DND-41 (cell line): Measurements from ENCODE around the gene SH3BP1.

Experiments
- EZH2 ChIP-seq: IDR thresholded peaks from 3 replicates; pipeline ENCODE4 v1.6.1; 2012; ENCODE audit warnings: borderline replicate concordance, low read depth, mild to moderate bottlenecking, moderate library complexity, low read length, inconsistent platforms; ENCODE audit not compliant: severe bottlenecking
- TF ChIP-seq, protein P1 (sequence below): IDR thresholded peaks from 2 replicates; pipeline ENCODE4 v1.5.1; 2012; ENCODE audit warnings: borderline replicate concordance, low read length, moderate library complexity, mild to moderate bottlenecking; ENCODE audit not compliant: poor library complexity, severe bottlenecking; ENCODE audit errors: extremely low read depth

DNA sequence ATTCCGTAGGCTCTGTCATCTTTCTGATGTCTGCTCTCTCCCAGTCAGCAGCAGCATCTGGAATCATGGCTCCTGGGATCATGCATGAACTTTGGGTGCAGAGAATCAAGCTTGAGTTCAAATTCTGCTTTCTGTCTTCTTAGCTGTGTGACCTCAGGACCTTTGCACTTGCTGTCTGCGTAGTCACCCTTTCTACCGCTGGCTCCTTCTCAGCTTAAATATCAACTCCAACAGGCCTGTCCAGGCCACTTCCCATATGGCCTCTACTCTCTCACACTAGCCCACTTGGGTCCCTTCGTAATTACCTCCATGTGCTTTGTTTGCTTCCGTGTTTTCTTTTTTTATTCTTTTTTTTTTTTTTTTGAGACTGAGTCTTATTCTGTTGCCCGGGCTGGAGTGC, 35.4 kb upstream of the SH3BP1 start:
- TF ChIP-seq, protein P1, sequence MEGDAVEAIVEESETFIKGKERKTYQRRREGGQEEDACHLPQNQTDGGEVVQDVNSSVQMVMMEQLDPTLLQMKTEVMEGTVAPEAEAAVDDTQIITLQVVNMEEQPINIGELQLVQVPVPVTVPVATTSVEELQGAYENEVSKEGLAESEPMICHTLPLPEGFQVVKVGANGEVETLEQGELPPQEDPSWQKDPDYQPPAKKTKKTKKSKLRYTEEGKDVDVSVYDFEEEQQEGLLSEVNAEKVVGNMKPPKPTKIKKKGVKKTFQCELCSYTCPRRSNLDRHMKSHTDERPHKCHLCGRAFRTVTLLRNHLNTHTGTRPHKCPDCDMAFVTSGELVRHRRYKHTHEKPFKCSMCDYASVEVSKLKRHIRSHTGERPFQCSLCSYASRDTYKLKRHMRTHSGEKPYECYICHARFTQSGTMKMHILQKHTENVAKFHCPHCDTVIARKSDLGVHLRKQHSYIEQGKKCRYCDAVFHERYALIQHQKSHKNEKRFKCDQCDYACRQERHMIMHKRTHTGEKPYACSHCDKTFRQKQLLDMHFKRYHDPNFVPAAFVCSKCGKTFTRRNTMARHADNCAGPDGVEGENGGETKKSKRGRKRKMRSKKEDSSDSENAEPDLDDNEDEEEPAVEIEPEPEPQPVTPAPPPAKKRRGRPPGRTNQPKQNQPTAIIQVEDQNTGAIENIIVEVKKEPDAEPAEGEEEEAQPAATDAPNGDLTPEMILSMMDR = no peak
- TF ChIP-seq EZH2 = no peak
